GM23338 (cell line): ENCODE data around the gene PYGO1.

Source experiments
- CREB1 ChIP-seq: fragments of 250-450 bp; sonication (Bioruptor Pico); IDR thresholded peaks from 2 replicates; pipeline ENCODE4 v1.5.0; 2020; ENCODE audit warnings: low read depth, mild to moderate bottlenecking, moderate library complexity
- POLR2AphosphoS5 ChIP-seq: IDR thresholded peaks from 2 replicates; pipeline ENCODE4 v1.6.1; 2016; ENCODE audit warnings: antibody characterized with exemption, low read depth
- TF ChIP-seq, protein P1 (sequence below), 2 experiments: fragments of 200-600 bp in 1 of 2; sonication (generic) in 1 of 2; conservative IDR thresholded peaks; 2 replicates each; pipeline versions ENCODE4 v1.5.1 to v1.6.1; 2016 to 2017; ENCODE audit warnings: antibody characterized with exemption in 2 of 2, low read depth in 2 of 2, mild to moderate bottlenecking in 2 of 2, moderate library complexity in 1 of 2
- TF ChIP-seq, protein P2 (sequence below): IDR thresholded peaks from one replicate; pipeline ENCODE4 v1.6.1; 2018; ENCODE audit warnings: antibody characterized with exemption; ENCODE audit not compliant: unreplicated experiment

DNA sequence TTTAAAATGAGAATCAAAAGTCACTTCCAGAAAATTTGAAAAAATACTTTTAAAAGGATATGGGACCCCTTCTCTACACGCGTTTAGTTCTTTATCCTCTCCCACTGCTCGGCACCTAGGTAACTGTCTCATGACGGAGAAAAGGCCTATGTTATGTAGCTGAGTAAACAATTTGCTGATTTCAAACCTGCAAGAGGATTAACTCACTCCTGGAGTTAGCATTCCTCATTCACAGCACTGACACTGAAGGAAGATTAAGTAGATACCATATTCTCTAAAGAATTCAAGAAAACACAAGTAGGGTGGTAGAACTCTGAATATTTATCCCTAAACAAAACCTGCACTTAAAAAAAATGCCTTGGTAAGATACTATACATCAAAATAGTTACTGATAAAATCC, 30.2 kb upstream of the PYGO1 start:
- TF ChIP-seq POLR2AphosphoS5 = no peak
- TF ChIP-seq, protein P1, sequence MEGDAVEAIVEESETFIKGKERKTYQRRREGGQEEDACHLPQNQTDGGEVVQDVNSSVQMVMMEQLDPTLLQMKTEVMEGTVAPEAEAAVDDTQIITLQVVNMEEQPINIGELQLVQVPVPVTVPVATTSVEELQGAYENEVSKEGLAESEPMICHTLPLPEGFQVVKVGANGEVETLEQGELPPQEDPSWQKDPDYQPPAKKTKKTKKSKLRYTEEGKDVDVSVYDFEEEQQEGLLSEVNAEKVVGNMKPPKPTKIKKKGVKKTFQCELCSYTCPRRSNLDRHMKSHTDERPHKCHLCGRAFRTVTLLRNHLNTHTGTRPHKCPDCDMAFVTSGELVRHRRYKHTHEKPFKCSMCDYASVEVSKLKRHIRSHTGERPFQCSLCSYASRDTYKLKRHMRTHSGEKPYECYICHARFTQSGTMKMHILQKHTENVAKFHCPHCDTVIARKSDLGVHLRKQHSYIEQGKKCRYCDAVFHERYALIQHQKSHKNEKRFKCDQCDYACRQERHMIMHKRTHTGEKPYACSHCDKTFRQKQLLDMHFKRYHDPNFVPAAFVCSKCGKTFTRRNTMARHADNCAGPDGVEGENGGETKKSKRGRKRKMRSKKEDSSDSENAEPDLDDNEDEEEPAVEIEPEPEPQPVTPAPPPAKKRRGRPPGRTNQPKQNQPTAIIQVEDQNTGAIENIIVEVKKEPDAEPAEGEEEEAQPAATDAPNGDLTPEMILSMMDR (conservative IDR thresholded peaks at IDR 0.05; ENCODE audit: low read depth in 2 of 2) = no peak
- TF ChIP-seq CREB1 (CRISPR knock-in tag) = no peak
- TF ChIP-seq, protein P2, sequence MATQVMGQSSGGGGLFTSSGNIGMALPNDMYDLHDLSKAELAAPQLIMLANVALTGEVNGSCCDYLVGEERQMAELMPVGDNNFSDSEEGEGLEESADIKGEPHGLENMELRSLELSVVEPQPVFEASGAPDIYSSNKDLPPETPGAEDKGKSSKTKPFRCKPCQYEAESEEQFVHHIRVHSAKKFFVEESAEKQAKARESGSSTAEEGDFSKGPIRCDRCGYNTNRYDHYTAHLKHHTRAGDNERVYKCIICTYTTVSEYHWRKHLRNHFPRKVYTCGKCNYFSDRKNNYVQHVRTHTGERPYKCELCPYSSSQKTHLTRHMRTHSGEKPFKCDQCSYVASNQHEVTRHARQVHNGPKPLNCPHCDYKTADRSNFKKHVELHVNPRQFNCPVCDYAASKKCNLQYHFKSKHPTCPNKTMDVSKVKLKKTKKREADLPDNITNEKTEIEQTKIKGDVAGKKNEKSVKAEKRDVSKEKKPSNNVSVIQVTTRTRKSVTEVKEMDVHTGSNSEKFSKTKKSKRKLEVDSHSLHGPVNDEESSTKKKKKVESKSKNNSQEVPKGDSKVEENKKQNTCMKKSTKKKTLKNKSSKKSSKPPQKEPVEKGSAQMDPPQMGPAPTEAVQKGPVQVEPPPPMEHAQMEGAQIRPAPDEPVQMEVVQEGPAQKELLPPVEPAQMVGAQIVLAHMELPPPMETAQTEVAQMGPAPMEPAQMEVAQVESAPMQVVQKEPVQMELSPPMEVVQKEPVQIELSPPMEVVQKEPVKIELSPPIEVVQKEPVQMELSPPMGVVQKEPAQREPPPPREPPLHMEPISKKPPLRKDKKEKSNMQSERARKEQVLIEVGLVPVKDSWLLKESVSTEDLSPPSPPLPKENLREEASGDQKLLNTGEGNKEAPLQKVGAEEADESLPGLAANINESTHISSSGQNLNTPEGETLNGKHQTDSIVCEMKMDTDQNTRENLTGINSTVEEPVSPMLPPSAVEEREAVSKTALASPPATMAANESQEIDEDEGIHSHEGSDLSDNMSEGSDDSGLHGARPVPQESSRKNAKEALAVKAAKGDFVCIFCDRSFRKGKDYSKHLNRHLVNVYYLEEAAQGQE = no peak
